K562 (cell line): ENCODE results near the gene DEDD. TPM values are rescaled to one million over a fixed set of nuclear protein-coding genes. Genes with fewer than 3 reads are reported as not detected.

ENCODE experiments used
- ATAC-seq: fragments of 200-7000 bp; cut with Tn5 transposase; 3 replicates; pipeline ENCODE4 v1.9.1; 2020; ENCODE audit warnings: moderate library complexity
- BruUV-seq: library from RNA; stranded (reverse); fragments of 400-500 nt; replicated peaks from 2 replicates; lab custom pipeline; 2021; lab: Mats Ljungman, UMichigan
- CTCF ChIA-PET: fragments of 300-600 bp; formaldehyde crosslinking; extraction: SDS; loops from one replicate; lab custom pipeline; 2021; ENCODE audit warnings: low intra/inter-chr PET ratio; lab: Yijun Ruan, JAX
- POLR2A ChIA-PET: fragments of 300-600, 350-650 bp; sonication (Branson Sonifier 250); formaldehyde crosslinking; extraction: SDS; loops from one replicate; lab custom pipeline; 2021; ENCODE audit warnings: antibody characterized with exemption, inconsistent platforms; lab: Yijun Ruan, JAX
- DNase-seq, 4 experiments: peaks; one replicate each; pipeline versions ENCODE4 v3.0.0 to v3.0.0-alpha.2; 2011 to 2018; ENCODE audit warnings: low spot score in 3 of 4, mixed read lengths in 3 of 4; ENCODE audit errors: extremely low read depth in 1 of 4
- FAIRE-seq: peaks from 2 replicates; lab custom pipeline; 2011; peaks lifted over from hg19 to GRCh38; lab: Jason Lieb, UNC
- H2AFZ ChIP-seq: 2 replicates; pipeline ENCODE4 v1.6.0; 2011; ENCODE audit warnings: low read depth, low read length, control low read depth, inconsistent platforms
- H3K27ac ChIP-seq: fragments of 200-600 bp; 3 replicates; pipeline ENCODE4 v1.8.0; 2011; ENCODE audit warnings: low read depth, mild to moderate bottlenecking, control low read depth, inconsistent platforms, low read length, moderate library complexity, mixed read lengths; ENCODE audit errors: extremely low read depth
- H3K27me3 ChIP-seq, 2 experiments: fragments of 300-600 bp in 1 of 2; 2 replicates in 1 of 2; 3 replicates in 1 of 2; pipeline versions ENCODE4 v1.6.0 to v1.8.0; 2011; ENCODE audit warnings: inconsistent platforms in 2 of 2, low read length in 2 of 2, mild to moderate bottlenecking in 1 of 2, mixed read lengths in 1 of 2, moderate library complexity in 1 of 2; ENCODE audit not compliant: control insufficient read depth in 2 of 2, insufficient read depth in 2 of 2
- H3K36me3 ChIP-seq: fragments of 300-600 bp; 3 replicates; pipeline ENCODE4 v1.8.0; 2011; ENCODE audit warnings: mild to moderate bottlenecking, low read length, inconsistent platforms; ENCODE audit not compliant: control insufficient read depth, insufficient read depth
- H3K4me1 ChIP-seq, 2 experiments: fragments of 200-600 bp in 1 of 2; replicated peaks in 1 of 2; 2 replicates in 1 of 2; 3 replicates in 1 of 2; pipeline versions ENCODE4 v1.5.1 to v1.8.0; 2011; ENCODE audit warnings: inconsistent platforms in 2 of 2, low read length in 2 of 2, mild to moderate bottlenecking in 1 of 2, mixed read lengths in 1 of 2, moderate library complexity in 1 of 2; ENCODE audit not compliant: control insufficient read depth in 2 of 2, insufficient read depth in 2 of 2
- H3K4me2 ChIP-seq: 2 replicates; pipeline ENCODE4 v1.6.1; 2011; ENCODE audit warnings: low read length, control low read depth, inconsistent platforms, mixed read lengths; ENCODE audit not compliant: insufficient read depth
- H3K4me3 ChIP-seq: fragments of 200-600 bp; sonication (generic), shearing (Covaris generic); 2 replicates; pipeline ENCODE4 v1.5.1; 2016; ENCODE audit warnings: control low read depth, inconsistent platforms
- H3K79me2 ChIP-seq: fragments of 200-600 bp; 3 replicates; pipeline ENCODE4 v1.8.0; 2011; ENCODE audit warnings: low read length, inconsistent platforms; ENCODE audit not compliant: control insufficient read depth, insufficient read depth
- H3K9ac ChIP-seq, 2 experiments: 2 replicates each; pipeline versions ENCODE4 v1.6.0 to v1.6.1; 2011; ENCODE audit warnings: low read depth in 2 of 2, low read length in 2 of 2, control low read depth in 1 of 2, inconsistent platforms in 1 of 2, mild to moderate bottlenecking in 1 of 2, mixed read lengths in 1 of 2; ENCODE audit not compliant: insufficient read depth in 1 of 2
- H3K9me1 ChIP-seq: one replicate; pipeline ENCODE4 v1.6.0; 2011; ENCODE audit warnings: inconsistent platforms, mild to moderate bottlenecking, low read length, moderate library complexity; ENCODE audit not compliant: control insufficient read depth, insufficient read depth
- H3K9me3 ChIP-seq: replicated peaks from 2 replicates; pipeline ENCODE4 v1.5.1; 2011; ENCODE audit warnings: low read depth, low read length, inconsistent platforms; ENCODE audit not compliant: control insufficient read depth, insufficient read depth
- H4K20me1 ChIP-seq: replicated peaks from 2 replicates; pipeline ENCODE4 v1.6.1; 2011; ENCODE audit warnings: low read length, inconsistent platforms, mixed read lengths; ENCODE audit not compliant: control insufficient read depth, insufficient read depth
- EWSR1 ChIP-seq: fragments of 450-650 bp; IDR thresholded peaks from 2 replicates; pipeline ENCODE4 v1.6.1; 2018; ENCODE audit warnings: borderline replicate concordance, mild to moderate bottlenecking, low read depth, moderate library complexity; ENCODE audit not compliant: partially characterized antibody
- KDM1A ChIP-seq, 2 experiments: fragments of 450-650 bp; IDR thresholded peaks; 2 replicates each; pipeline ENCODE4 v1.6.1; 2016; ENCODE audit warnings: mild to moderate bottlenecking in 2 of 2
- U2AF2 ChIP-seq: fragments of 200-400 bp; formaldehyde crosslinking; optimal IDR thresholded peaks from 2 replicates; pipeline ENCODE3; 2017; ENCODE audit warnings: low read depth, mild to moderate bottlenecking, low read length
- ZNF165 ChIP-seq: fragments of 250-450 bp; sonication (Bioruptor Pico); IDR thresholded peaks from 2 replicates; pipeline ENCODE4 v1.4.0; 2020; ENCODE audit warnings: borderline replicate concordance
- WGBS: fragments of 100-300 bp; shearing (Covaris generic); methylation state at CpG from one replicate; pipeline ENCODE4 v1.1.6; 2016; ENCODE audit warnings: low coverage, mixed read lengths; ENCODE audit not compliant: insufficient coverage; ENCODE audit errors: missing lambda C conversion rate; 5-methylcytosine and 5-hydroxymethylcytosine counted together
- in situ Hi-C: fragments of 300-500 bp; cut with MboI; formaldehyde crosslinking; loops from 4 replicates; pipeline ENCODE4 v1.15.0; 2018; ENCODE audit warnings: inconsistent platforms, mixed read lengths
- intact Hi-C: fragments of 100-400 bp; cut with micrococcal nuclease; formaldehyde crosslinking; loops from 2 replicates; pipeline ENCODE4 v1.14.2; 2022
- polyA plus RNA-seq, 8 experiments: library from polyadenylated mRNA; depleted of rRNA in 4 of 8; stranded (reverse) in 5 of 8; unstranded in 3 of 8; fragments of >200 nt; fragmentation: Nextera tagmentation in 2 of 8; fragmentation: Illumina TruSeq in 1 of 8; extraction: Ambion mirVana in 2 of 8; extraction: Trizol in 1 of 8; gene quantifications; 2 replicates each; pipeline versions ENCODE4 v1.2.1 to v1.2.3, GENCODE V29; 2011 to 2014; ENCODE audit warnings: inconsistent platforms in 1 of 8, missing spikeins in 1 of 8
- total RNA-seq, 7 experiments: library from RNA; depleted of rRNA in 6 of 7; stranded (reverse); fragments of >200 nt in 6 of 7; fragmentation: Illumina TruSeq in 2 of 7; extraction: Trizol in 2 of 7; gene quantifications; 2 replicates each; pipeline versions ENCODE4 v1.2.1 to v1.2.3, GENCODE V29; 2011 to 2021; ENCODE audit warnings: low replicate concordance in 1 of 7
- TF ChIP-seq, protein P1 (sequence below): IDR thresholded peaks from 3 replicates; pipeline ENCODE4 v1.6.1; 2011; ENCODE audit warnings: borderline replicate concordance, mild to moderate bottlenecking, moderate library complexity; ENCODE audit not compliant: insufficient read length; ENCODE audit errors: extremely low read depth
- TF ChIP-seq, protein P2 (sequence below): fragments of 450-650 bp; IDR thresholded peaks from 2 replicates; pipeline ENCODE4 v1.6.1; 2018; ENCODE audit not compliant: partially characterized antibody

DEDD gene
- total and polyA plus RNA-seq, 9 of the 15 experiments (the other 6 are each of a cell fraction or from before 2014, with no cell fraction given) = 11.6 to 41.0 (median 16.8) TPM

DNA sequence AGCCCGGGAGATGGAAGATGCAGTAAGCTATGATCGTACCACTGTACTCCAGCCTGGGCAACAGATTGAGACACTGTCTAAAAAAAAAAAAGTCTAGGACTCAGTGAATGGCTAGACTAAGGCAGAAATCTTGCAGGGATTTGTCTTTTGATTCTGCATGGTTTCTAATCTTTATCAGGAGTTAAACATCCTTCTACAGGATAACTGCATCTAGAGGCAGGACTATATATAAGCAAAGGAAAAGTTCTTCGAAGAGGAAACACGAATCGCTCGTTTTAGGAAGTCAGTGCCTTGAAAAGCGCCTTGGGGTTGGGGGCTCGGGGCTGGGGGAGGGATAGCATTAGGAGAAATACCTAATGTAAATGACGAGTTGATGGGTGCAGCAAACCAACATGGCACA, 20.7 kb upstream of the DEDD start:
- peak in 1 of 2 experiments; percentile 7; a peak in 1 of 4 replicates for TF ChIP-seq KDM1A (IDR thresholded peaks at IDR 0.05)
- no peak for TF ChIP-seq ZNF165
- CTCF ChIA-PET = no interaction called here
- peak; percentile 73 for FAIRE-seq
- POLR2A ChIA-PET = interaction anchor here (0.6 to 2.7 kb wide), 16 partner anchors 9 to 1368 kb away, joined by 3 to 30 read pairs (median 4); partner anchors contain the start of genes DEDD, NDUFS2, PPOX and USF1
- H3K9me3 ChIP-seq = no peaks in the 10 kb centered on the region
- peak overlapping the region; percentile 92; the same call in 2 of the 3 replicates for H3K27ac ChIP-seq
- intact Hi-C loops (no loop called here), in situ Hi-C loops (no loop called here)
- H3K4me2 ChIP-seq = peak overlapping the region; percentile 37
- H3K27me3 ChIP-seq = no peaks in the 10 kb centered on the region
- no TSS peak for BruUV-seq
- H3K9ac ChIP-seq = peak overlapping the region in 1 of 2 experiments; percentile 94; a peak in 2 of 4 replicates
- H3K9me1 ChIP-seq = no peaks in the 10 kb centered on the region
- peaks cover 6 to 14% of the 10 kb centered on the region in 2 experiments; a peak in 3 of 5 replicates for H3K4me1 ChIP-seq
- peak; percentile 7; the same call in 2 of the 3 replicates for ATAC-seq
- H2AFZ ChIP-seq = peak overlapping the region; percentile 93
- H3K36me3 ChIP-seq = peaks cover 14% of the 10 kb centered on the region
- no peak for DNase-seq
- H4K20me1 ChIP-seq = no peaks in the 10 kb centered on the region
- 20% methylated on average over 8 of the region's 9 CpGs for WGBS
- H3K79me2 ChIP-seq = peaks cover 20% of the 10 kb centered on the region
- H3K4me3 ChIP-seq = peak overlapping the region; percentile 52

DNA sequence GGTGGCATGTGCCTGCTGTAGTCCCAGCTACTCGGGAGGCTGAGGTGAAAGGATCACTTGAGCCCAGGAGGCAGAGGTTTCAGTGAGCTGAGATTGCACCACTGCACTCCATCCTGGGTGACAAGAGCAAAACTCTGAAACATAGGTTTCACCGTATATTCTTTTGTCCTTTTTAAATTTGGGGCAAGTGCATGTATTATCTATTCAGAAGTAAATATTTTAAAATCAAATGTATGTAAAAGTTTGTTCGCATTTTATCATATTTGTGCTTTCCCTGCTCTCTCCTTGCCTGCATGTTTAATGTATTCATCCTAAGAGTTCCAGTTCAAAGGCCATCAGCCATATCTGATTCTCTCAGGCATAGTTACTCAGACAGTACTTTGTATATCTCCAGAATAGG, 13.4 kb upstream of the DEDD start:
- FAIRE-seq = no peak

More for the DNA sequence above, 13.4 kb upstream of the DEDD start:
- DNase-seq (no peak), ATAC-seq (no peak)
- Histone ChIP-seq H3K9ac (no peak overlapping the region), H3K9me3 (no peaks in the 10 kb centered on the region), H3K79me2 (no peaks in the 10 kb centered on the region), H3K27ac (no peak overlapping the region), H3K27me3 (no peaks in the 10 kb centered on the region), H3K4me1 (peaks cover 0 to 4% of the 10 kb centered on the region in 2 experiments; a peak in 2 of 5 replicates), H4K20me1 (no peaks in the 10 kb centered on the region), H2AFZ (no peak overlapping the region), H3K36me3 (no peaks in the 10 kb centered on the region), H3K4me3 (no peak overlapping the region), H3K9me1 (no peaks in the 10 kb centered on the region), H3K4me2 (no peak overlapping the region)
- no TSS peak for BruUV-seq
- CTCF ChIA-PET = no interaction called here
- 21% methylated on average over 3 of the region's 3 CpGs for WGBS
- POLR2A ChIA-PET = interaction anchor here (0.6 kb wide), 2 partner anchors 14 to 194 kb away, joined by 3 read pairs; partner anchors contain the start of gene USP21
- intact Hi-C loops (no loop called here), in situ Hi-C loops (no loop called here)
- TF ChIP-seq, protein P1, sequence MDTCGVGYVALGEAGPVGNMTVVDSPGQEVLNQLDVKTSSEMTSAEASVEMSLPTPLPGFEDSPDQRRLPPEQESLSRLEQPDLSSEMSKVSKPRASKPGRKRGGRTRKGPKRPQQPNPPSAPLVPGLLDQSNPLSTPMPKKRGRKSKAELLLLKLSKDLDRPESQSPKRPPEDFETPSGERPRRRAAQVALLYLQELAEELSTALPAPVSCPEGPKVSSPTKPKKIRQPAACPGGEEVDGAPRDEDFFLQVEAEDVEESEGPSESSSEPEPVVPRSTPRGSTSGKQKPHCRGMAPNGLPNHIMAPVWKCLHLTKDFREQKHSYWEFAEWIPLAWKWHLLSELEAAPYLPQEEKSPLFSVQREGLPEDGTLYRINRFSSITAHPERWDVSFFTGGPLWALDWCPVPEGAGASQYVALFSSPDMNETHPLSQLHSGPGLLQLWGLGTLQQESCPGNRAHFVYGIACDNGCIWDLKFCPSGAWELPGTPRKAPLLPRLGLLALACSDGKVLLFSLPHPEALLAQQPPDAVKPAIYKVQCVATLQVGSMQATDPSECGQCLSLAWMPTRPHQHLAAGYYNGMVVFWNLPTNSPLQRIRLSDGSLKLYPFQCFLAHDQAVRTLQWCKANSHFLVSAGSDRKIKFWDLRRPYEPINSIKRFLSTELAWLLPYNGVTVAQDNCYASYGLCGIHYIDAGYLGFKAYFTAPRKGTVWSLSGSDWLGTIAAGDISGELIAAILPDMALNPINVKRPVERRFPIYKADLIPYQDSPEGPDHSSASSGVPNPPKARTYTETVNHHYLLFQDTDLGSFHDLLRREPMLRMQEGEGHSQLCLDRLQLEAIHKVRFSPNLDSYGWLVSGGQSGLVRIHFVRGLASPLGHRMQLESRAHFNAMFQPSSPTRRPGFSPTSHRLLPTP = no peak
- TF ChIP-seq U2AF2 = no peak
- TF ChIP-seq, protein P2, sequence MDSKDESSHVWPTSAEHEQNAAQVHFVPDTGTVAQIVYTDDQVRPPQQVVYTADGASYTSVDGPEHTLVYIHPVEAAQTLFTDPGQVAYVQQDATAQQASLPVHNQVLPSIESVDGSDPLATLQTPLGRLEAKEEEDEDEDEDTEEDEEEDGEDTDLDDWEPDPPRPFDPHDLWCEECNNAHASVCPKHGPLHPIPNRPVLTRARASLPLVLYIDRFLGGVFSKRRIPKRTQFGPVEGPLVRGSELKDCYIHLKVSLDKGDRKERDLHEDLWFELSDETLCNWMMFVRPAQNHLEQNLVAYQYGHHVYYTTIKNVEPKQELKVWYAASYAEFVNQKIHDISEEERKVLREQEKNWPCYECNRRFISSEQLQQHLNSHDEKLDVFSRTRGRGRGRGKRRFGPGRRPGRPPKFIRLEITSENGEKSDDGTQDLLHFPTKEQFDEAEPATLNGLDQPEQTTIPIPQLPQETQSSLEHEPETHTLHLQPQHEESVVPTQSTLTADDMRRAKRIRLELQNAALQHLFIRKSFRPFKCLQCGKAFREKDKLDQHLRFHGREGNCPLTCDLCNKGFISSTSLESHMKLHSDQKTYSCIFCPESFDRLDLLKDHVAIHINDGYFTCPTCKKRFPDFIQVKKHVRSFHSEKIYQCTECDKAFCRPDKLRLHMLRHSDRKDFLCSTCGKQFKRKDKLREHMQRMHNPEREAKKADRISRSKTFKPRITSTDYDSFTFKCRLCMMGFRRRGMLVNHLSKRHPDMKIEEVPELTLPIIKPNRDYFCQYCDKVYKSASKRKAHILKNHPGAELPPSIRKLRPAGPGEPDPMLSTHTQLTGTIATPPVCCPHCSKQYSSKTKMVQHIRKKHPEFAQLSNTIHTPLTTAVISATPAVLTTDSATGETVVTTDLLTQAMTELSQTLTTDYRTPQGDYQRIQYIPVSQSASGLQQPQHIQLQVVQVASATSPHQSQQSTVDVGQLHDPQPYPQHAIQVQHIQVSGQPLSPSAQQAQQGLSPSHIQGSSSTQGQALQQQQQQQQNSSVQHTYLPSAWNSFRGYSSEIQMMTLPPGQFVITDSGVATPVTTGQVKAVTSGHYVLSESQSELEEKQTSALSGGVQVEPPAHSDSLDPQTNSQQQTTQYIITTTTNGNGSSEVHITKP = peak; percentile 79
- no peak for TF ChIP-seq EWSR1
